ENCODE results near the gene PGAP2.
"Not testable (repeated sequence)": the region's sequence is repeated elsewhere in the genome, so short reads cannot be mapped to it uniquely, and the experiment has no call there.

Gene PGAP2

GRCh38 chr11:3807909-3808860, at the start of gene PGAP2:
TSS of gene PGAP2 (plus strand) at chr11:3808560. CDS start at chr11:3811260, 2,700 bp downstream.
- Histone ChIP-seq H3K9ac (peak within 1 kb of the TSS; percentile 73 to 84 (median 82)), H3K36me3 (peaks cover 0 to 7% (median 0%) of the 10 kb centered on the region in 11 experiments; a peak in 2 of 22 replicates), H3K27me3 (no peaks in the 10 kb centered on the region), H3K4me1 (peaks cover 13 to 38% (median 20%) of the 10 kb centered on the region in 10 experiments; a peak in 18 of 20 replicates), H4K20me1 (peaks cover 0 to 14% (median 0%) of the 10 kb centered on the region in 11 experiments; a peak in 1 of 22 replicates), H3K4me3 (peak within 1 kb of the TSS; percentile 67 to 89 (median 76)), H3K27ac (peak within 1 kb of the TSS; percentile 64 to 85 (median 73)), H3K9me3 (replicated peaks in 1 of 11) (no peaks in the 10 kb centered on the region), H3K4me2 (peak within 1 kb of the TSS; percentile 83 to 98 (median 92))
- TF ChIP-seq Cebpa-rat (IDR thresholded peaks at IDR 0.05): no peak

- TF ChIP-seq Cebpa-rat (IDR thresholded peaks at IDR 0.05): no peak
- H3K27me3 ChIP-seq: no peaks in the 10 kb centered on the region
Observed at GRCh38 chr11:3764266-3764665, 44.1 kb upstream of the PGAP2 start.

GRCh38 chr11:3766836-3767235, 41.5 kb upstream of the PGAP2 start:
- not testable (repeated sequence) for H3K4me3 ChIP-seq; H3K27me3 ChIP-seq; H3K9me3 ChIP-seq (replicated peaks in 1 of 11)
- peak overlapping the region in 1 of 11 experiments; percentile 11; a peak in 1 of 22 replicates for H3K4me2 ChIP-seq
- H3K27ac ChIP-seq: peak overlapping the region in 1 of 11 experiments; percentile 26; a peak in 2 of 22 replicates
- H3K9ac ChIP-seq: 0 out of 22 replicates have a peak overlapping the region, but pooled peaks of 1 of the 11 experiments have one; percentile 36
- H4K20me1 ChIP-seq: peaks cover 3 to 95% (median 52%) of the 10 kb centered on the region in 11 experiments; a peak in 20 of 22 replicates
- H3K4me1 ChIP-seq: peaks cover 0 to 16% (median 0%) of the 10 kb centered on the region in 10 experiments; a peak in 6 of 20 replicates
- H3K36me3 ChIP-seq: peaks cover 100% of the 10 kb centered on the region in 11 experiments

More at GRCh38 chr11:3764266-3764665, 44.1 kb upstream of the PGAP2 start:
- no peak overlapping the region for H3K4me3 ChIP-seq
- no peak overlapping the region for H3K9ac ChIP-seq
- peaks cover 3 to 93% (median 51%) of the 10 kb centered on the region in 11 experiments; a peak in 20 of 22 replicates for H4K20me1 ChIP-seq
- H3K36me3 ChIP-seq: peaks cover 100% of the 10 kb centered on the region in 11 experiments
- peaks cover 0 to 16% (median 0%) of the 10 kb centered on the region in 10 experiments; a peak in 6 of 20 replicates for H3K4me1 ChIP-seq
- H3K27ac ChIP-seq: no peak overlapping the region
- no peaks in the 10 kb centered on the region for H3K9me3 ChIP-seq (replicated peaks in 1 of 11)
- no peak overlapping the region for H3K4me2 ChIP-seq

GRCh38 chr11:3767536-3767935, 40.8 kb upstream of the PGAP2 start:
- peak overlapping the region in 3 of 11 experiments; percentile 11 to 44 (median 38); a peak in 4 of 22 replicates for H3K4me2 ChIP-seq
- H4K20me1 ChIP-seq: peaks cover 4 to 92% (median 56%) of the 10 kb centered on the region in 11 experiments; a peak in 20 of 22 replicates
- TF ChIP-seq Cebpa-rat (IDR thresholded peaks at IDR 0.05): no peak
- H3K36me3 ChIP-seq: peaks cover 100% of the 10 kb centered on the region in 11 experiments
- H3K9ac ChIP-seq: 0 out of 22 replicates have a peak overlapping the region, but pooled peaks of 1 of the 11 experiments have one; percentile 36
- H3K27ac ChIP-seq: peak overlapping the region in 2 of 11 experiments; percentile 15 to 26; a peak in 3 of 22 replicates
- no peak overlapping the region for H3K4me3 ChIP-seq
- H3K9me3 ChIP-seq (replicated peaks in 1 of 11): no peaks in the 10 kb centered on the region
- H3K4me1 ChIP-seq: peaks cover 0 to 16% (median 0%) of the 10 kb centered on the region in 10 experiments; a peak in 6 of 20 replicates
- no peaks in the 10 kb centered on the region for H3K27me3 ChIP-seq

GRCh38 chr11:3773180-3773579, 35.2 kb upstream of the PGAP2 start:
- Histone ChIP-seq H3K4me2 (no peak overlapping the region), H3K9ac (no peak overlapping the region), H3K9me3 (replicated peaks in 1 of 11) (no peaks in the 10 kb centered on the region), H4K20me1 (peaks cover 11 to 93% (median 60%) of the 10 kb centered on the region in 11 experiments; a peak in 21 of 22 replicates), H3K27me3 (no peaks in the 10 kb centered on the region), H3K4me3 (no peak overlapping the region), H3K36me3 (peaks cover 99 to 100% (median 100%) of the 10 kb centered on the region in 11 experiments), H3K4me1 (peaks cover 0 to 4% (median 0%) of the 10 kb centered on the region in 10 experiments; a peak in 2 of 20 replicates), H3K27ac (no peak overlapping the region)
- no peak for TF ChIP-seq Cebpa-rat (IDR thresholded peaks at IDR 0.05)

- peaks cover 23 to 94% (median 77%) of the 10 kb centered on the region in 11 experiments; a peak in 21 of 22 replicates for H4K20me1 ChIP-seq
- H3K4me2 ChIP-seq: no peak overlapping the region
- no peak overlapping the region for H3K4me3 ChIP-seq
- no peaks in the 10 kb centered on the region for H3K27me3 ChIP-seq
- H3K9me3 ChIP-seq (replicated peaks in 1 of 11): no peaks in the 10 kb centered on the region
- H3K9ac ChIP-seq: no peak overlapping the region
- peaks cover 99 to 100% (median 100%) of the 10 kb centered on the region in 11 experiments for H3K36me3 ChIP-seq
- H3K4me1 ChIP-seq: peaks cover 0 to 7% (median 0%) of the 10 kb centered on the region in 10 experiments; a peak in 6 of 20 replicates
- H3K27ac ChIP-seq: no peak overlapping the region
- TF ChIP-seq Cebpa-rat (IDR thresholded peaks at IDR 0.05): no peak
Observed at GRCh38 chr11:3775736-3776406, 32.5 kb upstream of the PGAP2 start.

GRCh38 chr11:3781423-3781822, 26.9 kb upstream of the PGAP2 start:
- H3K36me3 ChIP-seq: peaks cover 45 to 95% (median 78%) of the 10 kb centered on the region in 11 experiments
- peaks cover 27 to 62% (median 47%) of the 10 kb centered on the region in 10 experiments for H3K4me1 ChIP-seq
- H3K4me2 ChIP-seq: peak overlapping the region in 3 of 11 experiments; percentile 53 to 81 (median 53); a peak in 4 of 22 replicates
- peaks cover 61 to 99% (median 87%) of the 10 kb centered on the region in 11 experiments for H4K20me1 ChIP-seq
- no peak for TF ChIP-seq Cebpa-rat (IDR thresholded peaks at IDR 0.05)
- H3K27me3 ChIP-seq: no peaks in the 10 kb centered on the region
- peak overlapping the region in 2 of 11 experiments; percentile 41 to 62; a peak in 2 of 22 replicates for H3K9ac ChIP-seq
- no peak overlapping the region for H3K4me3 ChIP-seq
- no peaks in the 10 kb centered on the region for H3K9me3 ChIP-seq (replicated peaks in 1 of 11)
- H3K27ac ChIP-seq: peak overlapping the region in 7 of 11 experiments; percentile 5 to 79 (median 50); a peak in 8 of 22 replicates

GRCh38 chr11:3782963-3783362, 25.4 kb upstream of the PGAP2 start:
- Histone ChIP-seq H3K27ac (peak overlapping the region in 9 of 11 experiments; percentile 30 to 79 (median 52); a peak in 14 of 22 replicates), H4K20me1 (peaks cover 74 to 100% (median 96%) of the 10 kb centered on the region in 11 experiments), H3K27me3 (no peaks in the 10 kb centered on the region), H3K4me2 (peak overlapping the region in 6 of 11 experiments; percentile 0 to 87 (median 78); a peak in 10 of 22 replicates), H3K36me3 (peaks cover 30 to 91% (median 73%) of the 10 kb centered on the region in 11 experiments), H3K4me3 (no peak overlapping the region), H3K4me1 (peaks cover 37 to 78% (median 63%) of the 10 kb centered on the region in 10 experiments), H3K9me3 (replicated peaks in 1 of 11) (no peaks in the 10 kb centered on the region), H3K9ac (peak overlapping the region in 1 of 11 experiments; percentile 10; a peak in 3 of 22 replicates)
- TF ChIP-seq Cebpa-rat (IDR thresholded peaks at IDR 0.05): no peak

Data from BLaER1 treated with 17β-estradiol and CSF1 and Interleukin-3, amounts not matched to agents 10 nM and 100 nM (cell line).